HG03064 (cell line): ENCODE measurements around the gene MIER3.

Source experiments
- ATAC-seq: cut with Tn5 transposase; IDR thresholded peaks from one replicate; pipeline ENCODE4 v1.9.1; 2021; ENCODE audit warnings: low read depth; ENCODE audit not compliant: unreplicated experiment

Gene MIER3

GRCh38 chr5:56961746-56962145 lies 9.8 kb upstream of the MIER3 start:
- ATAC-seq, result no peak

GRCh38 chr5:56959326-56959725 lies 7.4 kb upstream of the MIER3 start:
- ATAC-seq, result no peak

- ATAC-seq, result no peak
These were observed 6.7 kb upstream of the MIER3 start for GRCh38 chr5:56958595-56958994.

- ATAC-seq, result no peak
These were observed 2.3 kb upstream of the MIER3 start for GRCh38 chr5:56954262-56954661.

- peak; percentile 50 for ATAC-seq
These were observed 587 bp downstream of the MIER3 start for GRCh38 chr5:56951126-56951945.

GRCh38 chr5:56950626-56951125 lies 1.2 kb downstream of the MIER3 start:
- ATAC-seq, result peak; percentile 39

- ATAC-seq, result no peak
These were observed 4.9 kb downstream of the MIER3 start for GRCh38 chr5:56947052-56947451.

GRCh38 chr5:56941981-56942380 lies 9.9 kb downstream of the MIER3 start:
- no peak for ATAC-seq

GRCh38 chr5:56938858-56939257 lies 13.1 kb downstream of the MIER3 start:
- no peak for ATAC-seq

GRCh38 chr5:56934325-56934724 lies 17.6 kb downstream of the MIER3 start:
- no peak for ATAC-seq

- ATAC-seq, result no peak
These were observed 29.0 kb downstream of the MIER3 start for GRCh38 chr5:56922922-56923321.

GRCh38 chr5:56919942-56920662 lies 31.8 kb downstream of the MIER3 start:
- ATAC-seq, result no peak

GRCh38 chr5:56918054-56918453 lies 33.9 kb downstream of the MIER3 start:
- ATAC-seq, result no peak

GRCh38 chr5:56917534-56917933 lies 34.4 kb downstream of the MIER3 start:
- no peak for ATAC-seq

- ATAC-seq, result no peak
These were observed 37.2 kb downstream of the MIER3 start for GRCh38 chr5:56914678-56915077.

GRCh38 chr5:56913766-56914165 lies 38.2 kb downstream of the MIER3 start:
- no peak for ATAC-seq

- peak; percentile 25 for ATAC-seq
These were observed 41.5 kb downstream of the MIER3 start for GRCh38 chr5:56910210-56910965.

- ATAC-seq, result peak; percentile 77
These were observed 42.4 kb downstream of the MIER3 start, which contains the start of gene SETD9 for GRCh38 chr5:56909294-56910209. Gene SETD9 (plus strand): TSS chr5:56909596. CDS start chr5:56909646, 50 bp downstream.

- peak; percentile 29 for ATAC-seq
These were observed 43.0 kb downstream of the MIER3 start for GRCh38 chr5:56908942-56909293.
